Brain microvascular endothelial cell (primary cell): Measurements from ENCODE around the gene INPP4B.

ENCODE experiments used
- DNase-seq: peaks from one replicate; pipeline ENCODE4 v3.0.0-alpha.2; 2020
- H3K27ac ChIP-seq: fragments of 250-450 bp; sonication (Bioruptor Pico); 2 replicates; pipeline ENCODE4 v1.5.1; 2020; ENCODE audit warnings: mild to moderate bottlenecking, moderate library complexity
- H3K27me3 ChIP-seq: fragments of 250-450 bp; sonication (Bioruptor Pico); replicated peaks from 2 replicates; pipeline ENCODE4 v1.5.1; 2020; ENCODE audit warnings: mild to moderate bottlenecking
- H3K36me3 ChIP-seq: fragments of 250-450 bp; sonication (Bioruptor Pico); replicated peaks from 2 replicates; pipeline ENCODE4 v1.5.1; 2020; ENCODE audit warnings: mild to moderate bottlenecking
- H3K4me3 ChIP-seq: 2 replicates; pipeline ENCODE4 v1.5.1; 2011; ENCODE audit warnings: low read depth, mild to moderate bottlenecking, control low read depth, low read length, moderate library complexity
- in situ Hi-C: cut with HindIII; loops from 2 replicates; pipeline ENCODE4 v1.10.0; 2017; ENCODE audit warnings: low sequenced_read_pairs, low pct_ligation_motif_present
- TF ChIP-seq, protein P1 (sequence below): IDR thresholded peaks from 2 replicates; pipeline ENCODE4 v1.5.1; 2011; ENCODE audit warnings: low read depth, mild to moderate bottlenecking, moderate library complexity, low read length, control low read depth, inconsistent platforms; ENCODE audit errors: missing control alignments

Gene INPP4B

DNA sequence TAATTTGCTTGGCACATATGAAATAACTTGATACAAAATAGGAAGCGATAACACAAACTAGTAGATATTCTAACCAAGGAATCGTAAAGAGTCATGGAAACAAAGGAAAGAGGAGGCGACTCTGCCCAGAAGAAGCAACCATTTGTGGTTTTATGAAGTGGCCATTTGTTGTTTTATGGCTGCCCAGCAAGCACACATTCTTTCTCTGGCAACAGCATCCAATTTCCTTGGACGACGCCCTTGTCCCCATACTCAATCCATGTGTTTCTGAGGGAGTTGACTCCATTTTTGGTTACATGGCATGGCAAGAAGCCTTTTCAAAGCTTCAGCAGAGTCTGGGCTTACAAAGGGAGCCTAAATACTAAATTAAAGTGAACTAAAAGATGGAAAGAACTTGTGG is 295.1 kb downstream of the INPP4B start:
- Histone ChIP-seq H3K27me3 (no peaks in the 10 kb centered on the region), H3K36me3 (no peaks in the 10 kb centered on the region), H3K4me3 (no peak overlapping the region), H3K27ac (no peak overlapping the region)
- in situ Hi-C loops = no loop called here
- TF ChIP-seq, protein P1, sequence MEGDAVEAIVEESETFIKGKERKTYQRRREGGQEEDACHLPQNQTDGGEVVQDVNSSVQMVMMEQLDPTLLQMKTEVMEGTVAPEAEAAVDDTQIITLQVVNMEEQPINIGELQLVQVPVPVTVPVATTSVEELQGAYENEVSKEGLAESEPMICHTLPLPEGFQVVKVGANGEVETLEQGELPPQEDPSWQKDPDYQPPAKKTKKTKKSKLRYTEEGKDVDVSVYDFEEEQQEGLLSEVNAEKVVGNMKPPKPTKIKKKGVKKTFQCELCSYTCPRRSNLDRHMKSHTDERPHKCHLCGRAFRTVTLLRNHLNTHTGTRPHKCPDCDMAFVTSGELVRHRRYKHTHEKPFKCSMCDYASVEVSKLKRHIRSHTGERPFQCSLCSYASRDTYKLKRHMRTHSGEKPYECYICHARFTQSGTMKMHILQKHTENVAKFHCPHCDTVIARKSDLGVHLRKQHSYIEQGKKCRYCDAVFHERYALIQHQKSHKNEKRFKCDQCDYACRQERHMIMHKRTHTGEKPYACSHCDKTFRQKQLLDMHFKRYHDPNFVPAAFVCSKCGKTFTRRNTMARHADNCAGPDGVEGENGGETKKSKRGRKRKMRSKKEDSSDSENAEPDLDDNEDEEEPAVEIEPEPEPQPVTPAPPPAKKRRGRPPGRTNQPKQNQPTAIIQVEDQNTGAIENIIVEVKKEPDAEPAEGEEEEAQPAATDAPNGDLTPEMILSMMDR = no peak
- DNase-seq = no peak

DNA sequence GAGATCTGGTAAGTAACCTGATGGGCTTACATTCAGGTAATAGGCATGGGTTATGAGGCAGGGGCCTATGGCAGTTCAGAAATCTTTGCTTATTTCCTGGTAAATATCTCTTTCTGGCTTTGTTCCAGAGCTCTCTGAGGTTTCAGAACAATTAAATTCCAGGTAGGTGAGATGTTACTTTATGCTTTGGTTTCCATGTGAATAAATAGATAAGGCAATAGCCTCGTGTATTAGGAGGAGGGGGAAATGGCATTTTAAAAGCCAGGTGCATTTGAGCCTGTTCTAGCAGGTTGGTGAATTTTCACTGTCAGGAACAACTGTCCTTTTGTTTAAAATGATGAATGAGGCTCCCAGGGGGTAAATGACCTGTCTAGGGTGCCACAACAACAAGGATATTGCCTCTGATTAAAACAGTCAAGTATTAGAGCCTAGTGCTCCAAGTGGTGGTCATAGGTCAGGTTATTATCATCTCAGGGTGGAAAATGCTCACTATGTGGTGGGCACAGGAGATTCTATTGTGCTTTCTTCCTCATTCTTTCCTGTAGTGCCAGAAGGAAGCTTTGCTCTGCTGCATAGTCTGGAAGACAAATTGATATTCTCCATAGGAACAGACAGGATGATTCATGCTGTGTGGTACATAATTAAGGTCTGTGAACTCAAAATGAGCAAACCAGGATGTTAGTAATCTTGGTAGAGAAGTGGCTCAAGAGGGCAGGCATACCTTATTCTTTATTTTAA is 296.2 kb downstream of the INPP4B start:
- in situ Hi-C loops = no loop called here
- Histone ChIP-seq H3K27ac (peak overlapping the region; percentile 47), H3K4me3 (no peak overlapping the region)

GRCh38 chr4:142549248-142549647 is 296.9 kb downstream of the INPP4B start:
- H3K36me3 ChIP-seq = no peaks in the 10 kb centered on the region
- no peak overlapping the region for H3K27ac ChIP-seq
- TF ChIP-seq, protein P1 = no peak
- in situ Hi-C loops = no loop called here
- H3K4me3 ChIP-seq = no peak overlapping the region
- H3K27me3 ChIP-seq = no peaks in the 10 kb centered on the region
- no peak for DNase-seq

More for the DNA sequence above, 296.2 kb downstream of the INPP4B start:
- Histone ChIP-seq H3K27me3 (no peaks in the 10 kb centered on the region), H3K36me3 (no peaks in the 10 kb centered on the region)
- TF ChIP-seq, protein P1 = no peak
- peak; percentile 73 for DNase-seq

GRCh38 chr4:142548491-142548890 is 297.6 kb downstream of the INPP4B start:
- TF ChIP-seq, protein P1 = no peak
- in situ Hi-C loops = no loop called here
- no peak overlapping the region for H3K27ac ChIP-seq

DNA sequence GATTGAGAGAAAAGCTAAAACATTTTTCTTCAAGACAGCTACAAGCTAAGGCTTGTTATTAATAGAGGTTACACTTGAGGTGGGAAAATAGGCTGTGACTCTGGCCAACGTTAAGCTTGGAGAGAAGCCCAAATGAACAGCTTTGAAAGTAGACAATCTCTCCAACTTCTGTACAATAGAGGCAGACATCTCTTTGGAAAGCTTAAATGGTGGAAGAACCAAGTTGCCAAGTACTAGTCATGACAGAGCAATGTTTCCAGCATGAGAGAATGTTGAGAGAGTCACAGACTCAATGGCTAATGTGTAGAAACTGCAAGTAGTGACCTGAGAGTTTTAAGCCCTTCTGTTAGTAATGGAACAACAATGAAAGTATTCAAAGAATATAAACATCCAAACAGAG is 298.1 kb downstream of the INPP4B start:
- DNase-seq = peak; percentile 8
- Histone ChIP-seq H3K4me3 (no peak overlapping the region), H3K27me3 (no peaks in the 10 kb centered on the region), H3K36me3 (no peaks in the 10 kb centered on the region), H3K27ac (no peak overlapping the region)
- TF ChIP-seq, protein P1 = no peak
- in situ Hi-C loops = no loop called here

More at GRCh38 chr4:142548491-142548890, 297.6 kb downstream of the INPP4B start:
- Histone ChIP-seq H3K36me3 (no peaks in the 10 kb centered on the region), H3K4me3 (no peak overlapping the region), H3K27me3 (no peaks in the 10 kb centered on the region)
- no peak for DNase-seq

DNA sequence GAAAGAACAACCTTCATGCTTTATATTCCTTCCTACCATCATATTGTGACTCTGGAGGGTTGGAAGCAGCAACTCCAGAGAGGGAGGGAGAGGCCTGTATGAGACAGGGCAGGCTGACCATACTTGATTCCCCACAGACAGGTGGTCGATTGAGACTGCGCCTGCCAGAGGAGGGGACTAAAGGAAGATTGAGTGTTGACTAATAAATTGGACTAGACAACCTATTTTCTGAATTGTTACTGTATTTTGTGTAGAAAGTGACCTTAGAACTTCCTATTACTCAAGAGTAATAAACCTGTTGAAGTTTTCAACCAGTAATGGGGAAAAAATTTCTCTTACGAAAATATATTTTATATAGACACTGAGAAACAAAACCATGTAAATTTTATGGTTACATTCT is 301.5 kb downstream of the INPP4B start:
- in situ Hi-C loops = no loop called here
- Histone ChIP-seq H3K36me3 (no peaks in the 10 kb centered on the region), H3K27ac (no peak overlapping the region), H3K4me3 (no peak overlapping the region), H3K27me3 (no peaks in the 10 kb centered on the region)
- no peak for DNase-seq
- TF ChIP-seq, protein P1 = no peak
